ENCODE results near the gene DAPK3. TPM values are rescaled to one million over a fixed set of nuclear protein-coding genes. Genes with fewer than 3 reads are reported as not detected.

DAPK3 gene
- total RNA-seq = 10 to 100 TPM; 54.6 to 89.0 (median 82.3) TPM

DNA sequence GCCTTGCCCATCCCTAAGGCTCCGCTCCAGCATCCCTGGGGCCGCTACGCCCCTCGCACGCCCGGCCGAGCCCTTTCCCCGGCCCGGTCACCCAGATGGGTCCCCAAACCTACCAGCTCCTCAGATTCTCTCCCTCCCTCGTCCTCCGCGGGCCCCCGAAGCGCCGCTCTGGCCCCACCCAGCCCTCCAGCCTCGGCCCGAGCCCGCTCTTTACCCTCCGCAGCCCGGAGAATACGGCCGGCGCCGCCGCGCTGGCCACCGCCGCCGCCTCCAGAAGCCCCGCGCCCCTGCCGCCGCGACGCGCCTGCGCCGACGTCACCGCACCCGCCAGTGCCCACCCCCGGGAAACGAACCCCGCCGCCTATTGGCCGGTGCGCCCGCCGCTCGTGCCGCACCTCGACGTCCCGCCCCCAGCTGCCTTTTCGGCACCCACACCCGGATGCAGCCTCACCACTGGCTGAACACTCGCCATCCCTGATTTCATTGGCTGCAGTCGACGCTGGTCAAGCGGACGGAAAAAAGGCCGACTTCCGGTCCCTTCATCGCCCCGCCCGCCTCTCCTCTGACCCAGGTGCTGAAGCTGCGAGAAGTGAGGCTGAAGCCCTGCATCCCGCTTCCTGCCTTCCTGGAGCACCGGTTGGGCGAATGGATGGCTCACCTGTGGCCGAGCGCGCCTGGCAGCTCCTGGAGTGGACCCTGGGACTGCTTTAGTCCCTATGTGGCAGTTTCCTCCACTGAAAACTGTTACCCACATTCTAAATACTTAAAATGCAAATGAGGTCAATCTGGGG, at the start of gene DAPK3:
DAPK3 (minus strand) TSS at position 292 of the 791 bp plus-strand sequence. CDS start 1,364 bp downstream, outside the sequence.
- WGBS, 2 donors (ENCODE audit: low coverage in 1 of 2) = 1 to 7% methylated on average over 3 to 62 of the region's 73 CpGs
- in situ Hi-C loops (cut with MboI; ENCODE audit: low pct_ligation_motif_present in 1 of 4, low pct_unique_long_range_greater_than_20kb in 1 of 4, low sequenced_read_pairs in 3 of 4) = no loop called here
- TF ChIP-seq, protein P1, sequence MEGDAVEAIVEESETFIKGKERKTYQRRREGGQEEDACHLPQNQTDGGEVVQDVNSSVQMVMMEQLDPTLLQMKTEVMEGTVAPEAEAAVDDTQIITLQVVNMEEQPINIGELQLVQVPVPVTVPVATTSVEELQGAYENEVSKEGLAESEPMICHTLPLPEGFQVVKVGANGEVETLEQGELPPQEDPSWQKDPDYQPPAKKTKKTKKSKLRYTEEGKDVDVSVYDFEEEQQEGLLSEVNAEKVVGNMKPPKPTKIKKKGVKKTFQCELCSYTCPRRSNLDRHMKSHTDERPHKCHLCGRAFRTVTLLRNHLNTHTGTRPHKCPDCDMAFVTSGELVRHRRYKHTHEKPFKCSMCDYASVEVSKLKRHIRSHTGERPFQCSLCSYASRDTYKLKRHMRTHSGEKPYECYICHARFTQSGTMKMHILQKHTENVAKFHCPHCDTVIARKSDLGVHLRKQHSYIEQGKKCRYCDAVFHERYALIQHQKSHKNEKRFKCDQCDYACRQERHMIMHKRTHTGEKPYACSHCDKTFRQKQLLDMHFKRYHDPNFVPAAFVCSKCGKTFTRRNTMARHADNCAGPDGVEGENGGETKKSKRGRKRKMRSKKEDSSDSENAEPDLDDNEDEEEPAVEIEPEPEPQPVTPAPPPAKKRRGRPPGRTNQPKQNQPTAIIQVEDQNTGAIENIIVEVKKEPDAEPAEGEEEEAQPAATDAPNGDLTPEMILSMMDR (IDR thresholded peaks at IDR 0.05) = peak in 1 of 5 experiments; percentile 23
- TF ChIP-seq EP300 (IDR thresholded peaks at IDR 0.05; ENCODE audit: low read depth) (no peak), POLR2AphosphoS5 (IDR thresholded peaks at IDR 0.05) (peak; percentile 79 to 95 (median 90)), POLR2A (IDR thresholded peaks at IDR 0.05) (peak; percentile 90)
- Histone ChIP-seq H3K27me3 (no peaks in the 10 kb centered on the region), H3K27ac (peak within 1 kb of the TSS; percentile 96 to 99 (median 98)), H3K4me1 (peaks cover 33 to 51% (median 48%) of the 10 kb centered on the region in 4 donors), H3K9me3 (no peaks in the 10 kb centered on the region), H3K4me3 (peak within 1 kb of the TSS; percentile 86 to 97 (median 96)), H3K36me3 (peaks cover 0 to 5% (median 0%) of the 10 kb centered on the region in 4 donors)
- DNase-seq = peak; percentile 98
- intact Hi-C loops (cut with DNase I; ENCODE audit: low total_unique reads) = no loop called here

DNA sequence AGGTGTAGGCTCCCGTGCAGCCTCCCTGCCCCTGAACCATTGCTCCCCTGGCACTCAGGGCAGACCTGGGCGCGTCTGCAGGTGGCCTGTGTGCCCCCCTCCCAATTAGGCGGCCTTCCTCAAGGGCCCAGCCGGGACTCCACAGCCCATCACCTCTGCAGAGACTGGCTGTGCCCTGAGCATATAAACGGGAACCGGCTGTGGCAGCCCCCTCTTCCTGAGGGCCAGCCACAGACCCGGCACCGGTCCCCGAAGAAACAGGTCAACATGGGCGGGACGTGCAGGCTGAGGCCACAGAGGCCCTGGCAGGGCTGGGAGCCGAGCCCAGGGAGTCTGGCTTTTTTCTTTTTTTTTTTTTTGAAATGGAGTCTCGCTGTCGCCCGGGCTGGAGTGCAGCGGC, 48.7 kb upstream of the DAPK3 start:
- WGBS, 2 donors (ENCODE audit: low coverage in 1 of 2) = 52 to 68% methylated on average over 5 to 17 of the region's 17 CpGs
- H3K9me3 ChIP-seq = no peaks in the 10 kb centered on the region
- H3K27me3 ChIP-seq = no peaks in the 10 kb centered on the region
- intact Hi-C loops (cut with DNase I; ENCODE audit: low total_unique reads) (no loop called here), in situ Hi-C loops (cut with MboI; ENCODE audit: low pct_ligation_motif_present in 1 of 4, low pct_unique_long_range_greater_than_20kb in 1 of 4, low sequenced_read_pairs in 3 of 4) (no loop called here)
- no peaks in the 10 kb centered on the region for H3K36me3 ChIP-seq
- TF ChIP-seq, protein P1 (IDR thresholded peaks at IDR 0.05) = no peak
- TF ChIP-seq EP300 (IDR thresholded peaks at IDR 0.05; ENCODE audit: low read depth) = no peak
- no peak for TF ChIP-seq POLR2AphosphoS5 (IDR thresholded peaks at IDR 0.05)
- TF ChIP-seq POLR2A (IDR thresholded peaks at IDR 0.05) = no peak
- H3K4me3 ChIP-seq = no peak overlapping the region
- DNase-seq = no peak
- H3K4me1 ChIP-seq = peaks cover 10 to 33% (median 24%) of the 10 kb centered on the region in 4 donors
- peak overlapping the region in 3 of 4 donors; percentile 27 to 53 (median 48) for H3K27ac ChIP-seq

DNA sequence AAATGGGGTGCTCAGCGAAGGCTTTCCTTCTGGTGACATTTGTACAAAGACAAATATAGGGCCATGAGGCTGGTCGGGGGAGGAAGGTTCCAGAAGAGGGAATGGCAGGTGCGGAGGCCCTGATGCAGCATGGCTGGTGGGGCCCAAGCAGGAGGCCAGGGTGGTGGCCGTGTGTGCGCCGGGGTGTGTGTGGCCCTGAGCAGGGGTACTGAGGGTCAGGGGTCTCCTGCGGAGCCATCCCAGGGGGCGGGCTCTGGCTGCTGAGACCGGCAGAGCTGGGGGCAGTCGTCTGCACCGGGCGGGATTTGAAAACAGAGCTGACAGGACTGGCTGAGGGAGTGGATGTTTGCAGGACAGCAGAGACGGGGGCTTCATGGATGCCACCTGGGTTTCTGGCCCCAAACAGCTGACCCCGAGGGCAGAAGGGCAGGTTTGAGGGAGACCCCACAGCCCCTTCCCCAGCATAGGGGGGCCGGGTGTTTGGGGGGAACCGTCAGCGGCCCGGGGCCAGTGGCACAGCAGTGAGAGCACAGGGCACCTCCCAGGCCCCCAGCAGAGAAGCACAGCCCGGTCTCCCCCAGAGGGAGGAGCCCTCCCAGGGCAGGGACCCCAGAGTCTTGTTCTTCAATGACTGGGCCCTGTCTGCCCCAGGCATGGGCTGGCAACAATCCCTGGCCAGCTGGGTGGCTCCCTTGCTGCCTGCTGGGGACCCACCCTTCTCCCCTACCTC, 48.0 kb upstream of the DAPK3 start:
- Histone ChIP-seq H3K4me3 (no peak overlapping the region), H3K4me1 (peaks cover 15 to 40% (median 27%) of the 10 kb centered on the region in 4 donors), H3K36me3 (no peaks in the 10 kb centered on the region), H3K27me3 (no peaks in the 10 kb centered on the region), H3K27ac (peak overlapping the region in 3 of 4 donors; percentile 27 to 53 (median 48)), H3K9me3 (no peaks in the 10 kb centered on the region)
- no peak for TF ChIP-seq POLR2AphosphoS5 (IDR thresholded peaks at IDR 0.05)
- TF ChIP-seq, protein P1 (IDR thresholded peaks at IDR 0.05) = no peak
- TF ChIP-seq POLR2A (IDR thresholded peaks at IDR 0.05) = no peak
- TF ChIP-seq EP300 (IDR thresholded peaks at IDR 0.05; ENCODE audit: low read depth) = no peak
- intact Hi-C loops (cut with DNase I; ENCODE audit: low total_unique reads) (no loop called here), in situ Hi-C loops (cut with MboI; ENCODE audit: low pct_ligation_motif_present in 1 of 4, low pct_unique_long_range_greater_than_20kb in 1 of 4, low sequenced_read_pairs in 3 of 4) (no loop called here)
- WGBS, 2 donors (ENCODE audit: low coverage in 1 of 2) = 93 to 100% methylated on average over 1 to 19 of the region's 19 CpGs
- DNase-seq = no peak

DNA sequence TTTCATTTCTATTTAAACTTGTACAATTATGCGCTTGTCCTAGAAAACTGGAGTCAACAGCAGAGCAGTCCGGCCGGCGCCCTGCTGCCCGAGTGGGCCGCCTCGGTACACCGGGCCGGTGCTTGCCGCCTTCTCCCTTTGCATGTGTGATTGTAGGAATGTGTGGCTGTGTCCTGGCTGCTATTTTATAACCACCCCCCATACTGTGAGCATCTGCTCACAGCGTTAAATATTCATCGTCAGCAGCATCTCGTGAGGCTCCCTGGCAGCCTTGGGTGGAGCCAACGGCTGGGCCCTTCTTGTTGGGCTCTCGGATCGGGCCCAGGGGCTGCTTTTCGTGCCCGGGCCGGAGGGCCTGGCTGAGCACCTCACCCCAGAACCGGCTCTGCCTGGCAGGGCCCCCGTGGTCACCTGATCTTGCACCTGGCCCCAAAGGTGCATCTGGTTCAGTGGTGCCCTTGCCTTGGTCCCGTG, 47.3 kb upstream of the DAPK3 start:
- no peaks in the 10 kb centered on the region for H3K9me3 ChIP-seq
- no peak for DNase-seq
- H3K27me3 ChIP-seq = no peaks in the 10 kb centered on the region
- in situ Hi-C loops (cut with MboI; ENCODE audit: low pct_ligation_motif_present in 1 of 4, low pct_unique_long_range_greater_than_20kb in 1 of 4, low sequenced_read_pairs in 3 of 4) (no loop called here), intact Hi-C loops (cut with DNase I; ENCODE audit: low total_unique reads) (no loop called here)
- TF ChIP-seq, protein P1 (IDR thresholded peaks at IDR 0.05) = no peak
- H3K4me3 ChIP-seq = no peak overlapping the region
- H3K36me3 ChIP-seq = peaks cover 0 to 7% (median 0%) of the 10 kb centered on the region in 4 donors
- H3K27ac ChIP-seq = no peak overlapping the region
- peaks cover 15 to 47% (median 27%) of the 10 kb centered on the region in 4 donors for H3K4me1 ChIP-seq
- WGBS, 2 donors (ENCODE audit: low coverage in 1 of 2) = 91% methylated on average over 18 of the region's 22 CpGs; no CpG with 5 or more reads in 1 of the 2 donors

All from transverse colon (tissue), 4 donors.